Esophagus (tissue), 2 donors: ENCODE results near the gene CLDN6. TPM values are rescaled to one million over a fixed set of nuclear protein-coding genes. Genes with fewer than 3 reads are reported as not detected.

Experiments
- H3K27ac ChIP-seq, 2 donors: one replicate each; pipeline ENCODE4 v1.5.1; 2013; ENCODE audit warnings: low read depth in 2 of 2, mild to moderate bottlenecking in 2 of 2, inconsistent platforms in 1 of 2, low read length in 1 of 2, moderate library complexity in 1 of 2
- H3K27me3 ChIP-seq, 2 donors: one replicate each; pipeline ENCODE4 v1.6.1; 2013; ENCODE audit warnings: low read length in 2 of 2, control low read depth in 1 of 2, mild to moderate bottlenecking in 1 of 2; ENCODE audit not compliant: insufficient read depth in 2 of 2, control insufficient read depth in 1 of 2
- H3K36me3 ChIP-seq, 2 donors: one replicate each; pipeline ENCODE4 v1.6.1; 2013; ENCODE audit warnings: low read length in 1 of 2; ENCODE audit not compliant: control insufficient read depth in 2 of 2, insufficient read depth in 2 of 2
- H3K4me1 ChIP-seq, 2 donors: one replicate each; pipeline ENCODE4 v1.6.1; 2013; ENCODE audit warnings: low read length in 1 of 2; ENCODE audit not compliant: control insufficient read depth in 2 of 2, insufficient read depth in 2 of 2
- H3K4me3 ChIP-seq, 2 donors: one replicate each; pipeline ENCODE4 v1.5.1; 2013; ENCODE audit warnings: low read length in 2 of 2, mild to moderate bottlenecking in 2 of 2, low read depth in 1 of 2, moderate library complexity in 1 of 2
- H3K9me3 ChIP-seq, 2 donors: one replicate each; pipeline ENCODE4 v1.6.1; 2013; ENCODE audit warnings: mild to moderate bottlenecking in 2 of 2, low read depth in 1 of 2, low read length in 1 of 2, moderate library complexity in 1 of 2; ENCODE audit not compliant: control insufficient read depth in 2 of 2, insufficient read depth in 1 of 2
- WGBS, 2 donors: extraction: QIAGEN DNeasy Blood & Tissue Kit; methylation state at CpG; one replicate each; pipeline ENCODE4 v1.1.7; 2013; 5-methylcytosine and 5-hydroxymethylcytosine counted together
- polyA plus RNA-seq, 2 donors: library from polyadenylated mRNA; stranded (reverse); fragments of 200-250 nt; gene quantifications; one replicate each; pipeline ENCODE4 v1.2.3, GENCODE V29; 2013
- donor health status: healthy with polysubstance abuse.
- donor health status: Bipolar disorder and iron deficiency.

The CLDN6 gene
- polyA plus RNA-seq, 2 donors, result 0.06 TPM; not detected in 1

- Histone ChIP-seq H3K27me3 (peaks cover 0 to 4% of the 10 kb centered on the region in 2 donors), H3K9me3 (no peaks in the 10 kb centered on the region), H3K27ac (no peak overlapping the region), H3K4me1 (peaks cover 0 to 6% of the 10 kb centered on the region in 2 donors), H3K4me3 (no peak overlapping the region), H3K36me3 (no peaks in the 10 kb centered on the region)
- WGBS, 2 donors, result 82 to 83% methylated on average over 6 of the region's 6 CpGs
These were observed 3.0 kb downstream of the CLDN6 start for GRCh38 chr16:3014971-3015370.

- 59 to 66% methylated on average over 12 of the region's 12 CpGs for WGBS, 2 donors
- H3K4me1 ChIP-seq, result peaks cover 0 to 3% of the 10 kb centered on the region in 2 donors
- H3K4me3 ChIP-seq, result no peak overlapping the region
- no peak overlapping the region for H3K27ac ChIP-seq
- no peaks in the 10 kb centered on the region for H3K9me3 ChIP-seq
- no peaks in the 10 kb centered on the region for H3K36me3 ChIP-seq
- peaks cover 0 to 4% of the 10 kb centered on the region in 2 donors for H3K27me3 ChIP-seq
These were observed 3.8 kb downstream of the CLDN6 start for GRCh38 chr16:3013998-3014690.

- H3K36me3 ChIP-seq, result no peaks in the 10 kb centered on the region
- 61 to 67% methylated on average over 27 of the region's 27 CpGs for WGBS, 2 donors
- H3K27me3 ChIP-seq, result peaks cover 0 to 4% of the 10 kb centered on the region in 2 donors
- H3K4me3 ChIP-seq, result no peak overlapping the region
- no peaks in the 10 kb centered on the region for H3K9me3 ChIP-seq
- H3K27ac ChIP-seq, result no peak overlapping the region
- H3K4me1 ChIP-seq, result peaks cover 0 to 3% of the 10 kb centered on the region in 2 donors
These were observed 4.5 kb downstream of the CLDN6 start for GRCh38 chr16:3013491-3013951.

- Histone ChIP-seq H3K27me3 (peaks cover 0 to 4% of the 10 kb centered on the region in 2 donors), H3K9me3 (no peaks in the 10 kb centered on the region), H3K27ac (no peak within 1 kb of the TSS), H3K4me3 (no peak within 1 kb of the TSS), H3K4me1 (no peaks in the 10 kb centered on the region), H3K36me3 (no peaks in the 10 kb centered on the region)
- 33 to 37% methylated on average over 27 of the region's 27 CpGs for WGBS, 2 donors
These were observed 5.1 kb downstream of the CLDN6 start, which contains the start of gene CLDN9 for GRCh38 chr16:3012828-3013420. Gene CLDN9, plus strand, starts transcription at chr16:3012923. Its CDS starts 440 bp downstream, at chr16:3013363.

- no peaks in the 10 kb centered on the region for H3K9me3 ChIP-seq
- no peak overlapping the region for H3K27ac ChIP-seq
- no peak overlapping the region for H3K4me3 ChIP-seq
- 13 to 19% methylated on average over 18 to 19 of the region's 19 CpGs for WGBS, 2 donors
- peaks cover 0 to 4% of the 10 kb centered on the region in 2 donors for H3K27me3 ChIP-seq
- H3K4me1 ChIP-seq, result no peaks in the 10 kb centered on the region
- no peaks in the 10 kb centered on the region for H3K36me3 ChIP-seq
These were observed 5.7 kb downstream of the CLDN6 start for GRCh38 chr16:3012246-3012645.

GRCh38 chr16:3010510-3010909 lies 7.5 kb downstream of the CLDN6 start:
- Histone ChIP-seq H3K4me3 (no peak overlapping the region), H3K9me3 (no peaks in the 10 kb centered on the region), H3K36me3 (no peaks in the 10 kb centered on the region), H3K27ac (no peak overlapping the region), H3K4me1 (no peaks in the 10 kb centered on the region), H3K27me3 (peaks cover 0 to 4% of the 10 kb centered on the region in 2 donors)
- 88 to 94% methylated on average over 8 of the region's 8 CpGs for WGBS, 2 donors

- H3K4me3 ChIP-seq, result no peak overlapping the region
- no peaks in the 10 kb centered on the region for H3K36me3 ChIP-seq
- H3K27ac ChIP-seq, result no peak overlapping the region
- whole genome bisulfite sequencing, 2 donors, result 37 to 42% methylated on average over 21 of the region's 21 CpGs
- H3K27me3 ChIP-seq, result peaks cover 0 to 4% of the 10 kb centered on the region in 2 donors
- no peaks in the 10 kb centered on the region for H3K9me3 ChIP-seq
- peaks cover 0 to 2% of the 10 kb centered on the region in 2 donors for H3K4me1 ChIP-seq
These were observed 8.2 kb downstream of the CLDN6 start for GRCh38 chr16:3009568-3010390.

GRCh38 chr16:3008690-3009037 lies 9.3 kb downstream of the CLDN6 start:
- 70 to 75% methylated on average over 4 of the region's 4 CpGs for WGBS, 2 donors
- Histone ChIP-seq H3K4me1 (peaks cover 0 to 2% of the 10 kb centered on the region in 2 donors), H3K9me3 (no peaks in the 10 kb centered on the region), H3K4me3 (no peak overlapping the region), H3K36me3 (no peaks in the 10 kb centered on the region), H3K27me3 (peaks cover 0 to 4% of the 10 kb centered on the region in 2 donors), H3K27ac (no peak overlapping the region)

GRCh38 chr16:3007957-3008689 lies 9.9 kb downstream of the CLDN6 start:
- Histone ChIP-seq H3K4me1 (peaks cover 0 to 2% of the 10 kb centered on the region in 2 donors), H3K36me3 (no peaks in the 10 kb centered on the region), H3K27me3 (peaks cover 0 to 4% of the 10 kb centered on the region in 2 donors), H3K9me3 (no peaks in the 10 kb centered on the region), H3K27ac (no peak overlapping the region), H3K4me3 (no peak overlapping the region)
- 34 to 47% methylated on average over 17 of the region's 17 CpGs for WGBS, 2 donors
